IMR-90 (cell line): ENCODE data around the gene NAT10. TPM values are rescaled to one million over a fixed set of nuclear protein-coding genes. Genes with fewer than 3 reads are reported as not detected.

Experiments
- ATAC-seq: fragments of 200-7000 bp; cut with Tn5 transposase; 2 replicates; pipeline ENCODE4 v1.9.1; 2020; ENCODE audit warnings: low read depth, mild to moderate bottlenecking, moderate library complexity
- BruUV-seq: library from RNA; stranded (reverse); fragments of 400-500 nt; replicated peaks from 2 replicates; lab custom pipeline; 2021; lab: Mats Ljungman, UMichigan
- CTCF ChIA-PET: fragments of 300-600 bp; formaldehyde crosslinking; extraction: SDS; loops from one replicate; lab custom pipeline; 2021; ENCODE audit warnings: antibody characterized with exemption; lab: Yijun Ruan, JAX
- POLR2A ChIA-PET: fragments of 300-600 bp; sonication (Branson Sonifier 250); formaldehyde crosslinking; loops from one replicate; lab custom pipeline; 2022; ENCODE audit warnings: antibody characterized with exemption; ENCODE audit not compliant: unreplicated experiment; lab: Charles Lee
- DNase-seq: peaks from one replicate; pipeline ENCODE4 v3.0.0; 2013
- H2AFZ ChIP-seq: replicated peaks from 2 replicates; pipeline ENCODE3; 2013; ENCODE audit warnings: low read length, mild to moderate bottlenecking; ENCODE audit not compliant: poor library complexity
- H2AK5ac ChIP-seq: 2 replicates; pipeline ENCODE4 v1.6.1; 2013; ENCODE audit warnings: low read depth, low read length, inconsistent platforms
- H2AK9ac ChIP-seq: replicated peaks from 2 replicates; pipeline ENCODE3; 2013; ENCODE audit warnings: mild to moderate bottlenecking, low read depth, low read length, moderate library complexity; ENCODE audit not compliant: poor library complexity
- H2BK120ac ChIP-seq: 2 replicates; pipeline ENCODE4 v1.6.1; 2013; ENCODE audit warnings: low read depth, low read length, inconsistent platforms
- H2BK15ac ChIP-seq: 3 replicates; pipeline ENCODE4 v1.6.1; 2013; ENCODE audit warnings: low read depth, low read length, inconsistent platforms
- H2BK20ac ChIP-seq: 2 replicates; pipeline ENCODE4 v1.6.1; 2013; ENCODE audit warnings: low read depth, mild to moderate bottlenecking, inconsistent platforms, low read length, moderate library complexity
- H2BK5ac ChIP-seq: 2 replicates; pipeline ENCODE4 v1.6.1; 2013; ENCODE audit warnings: mild to moderate bottlenecking, low read depth, low read length, inconsistent platforms; ENCODE audit not compliant: poor library complexity, severe bottlenecking
- H3K14ac ChIP-seq: replicated peaks from 2 replicates; pipeline ENCODE4 v1.6.1; 2013; ENCODE audit warnings: low read depth, low read length, inconsistent platforms
- H3K18ac ChIP-seq: 2 replicates; pipeline ENCODE4 v1.6.1; 2013; ENCODE audit warnings: low read depth, low read length, control low read depth
- H3K23ac ChIP-seq: 2 replicates; pipeline ENCODE4 v1.6.1; 2013; ENCODE audit warnings: low read depth, low read length, inconsistent platforms
- H3K27ac ChIP-seq: 2 replicates; pipeline ENCODE4 v1.5.1; 2013; ENCODE audit warnings: mild to moderate bottlenecking, control low read depth, low read length; ENCODE audit not compliant: insufficient read depth
- H3K27me3 ChIP-seq: 2 replicates; pipeline ENCODE4 v1.6.1; 2013; ENCODE audit warnings: low read length; ENCODE audit not compliant: control insufficient read depth, insufficient read depth
- H3K36me3 ChIP-seq: 2 replicates; pipeline ENCODE4 v1.6.1; 2013; ENCODE audit warnings: low read length, mixed read lengths; ENCODE audit not compliant: control insufficient read depth, insufficient read depth
- H3K4ac ChIP-seq: 2 replicates; pipeline ENCODE4 v1.6.1; 2013; ENCODE audit warnings: low read depth, low read length, inconsistent platforms
- H3K4me1 ChIP-seq: 2 replicates; pipeline ENCODE4 v1.6.1; 2013; ENCODE audit warnings: low read length, mixed read lengths; ENCODE audit not compliant: control insufficient read depth, insufficient read depth
- H3K4me2 ChIP-seq: 2 replicates; pipeline ENCODE4 v1.6.1; 2013; ENCODE audit warnings: low read depth, mild to moderate bottlenecking, control low read depth, low read length, moderate library complexity
- H3K4me3 ChIP-seq: 2 replicates; pipeline ENCODE4 v1.5.1; 2013; ENCODE audit warnings: low read depth, mild to moderate bottlenecking, control low read depth, low read length, moderate library complexity; ENCODE audit not compliant: insufficient read depth
- H3K56ac ChIP-seq: 2 replicates; pipeline ENCODE4 v1.6.1; 2013; ENCODE audit warnings: low read length, inconsistent platforms; ENCODE audit not compliant: insufficient read depth; ENCODE audit errors: extremely low read depth
- H3K79me1 ChIP-seq, 2 experiments: 2 replicates each; pipeline ENCODE4 v1.6.1; 2013; ENCODE audit warnings: low read length in 2 of 2, inconsistent platforms in 1 of 2, low read depth in 1 of 2
- H3K9ac ChIP-seq: 2 replicates; pipeline ENCODE4 v1.6.1; 2013; ENCODE audit warnings: low read depth, low read length, control low read depth
- H3K9me1 ChIP-seq: 2 replicates; pipeline ENCODE4 v1.6.1; 2013; ENCODE audit warnings: low read length, inconsistent platforms; ENCODE audit not compliant: insufficient read depth
- H3K9me3 ChIP-seq: 2 replicates; pipeline ENCODE4 v1.6.1; 2013; ENCODE audit warnings: low read length; ENCODE audit not compliant: control insufficient read depth, insufficient read depth
- H4K20me1 ChIP-seq: 2 replicates; pipeline ENCODE4 v1.6.1; 2013; ENCODE audit warnings: low read length, inconsistent platforms; ENCODE audit not compliant: insufficient read depth
- H4K5ac ChIP-seq: 2 replicates; pipeline ENCODE4 v1.6.1; 2013; ENCODE audit warnings: mild to moderate bottlenecking, low read depth, low read length, control low read depth
- H4K8ac ChIP-seq, 2 experiments: 2 replicates each; pipeline ENCODE4 v1.6.1; 2013; ENCODE audit warnings: low read depth in 2 of 2, low read length in 2 of 2, control low read depth in 1 of 2, inconsistent platforms in 1 of 2
- H4K91ac ChIP-seq: 2 replicates; pipeline ENCODE4 v1.6.1; 2013; ENCODE audit warnings: low read depth, low read length, inconsistent platforms; ENCODE audit not compliant: insufficient read depth
- CEBPB ChIP-seq: IDR thresholded peaks from 2 replicates; pipeline ENCODE4 v1.6.1; 2012; ENCODE audit warnings: low read depth, low read length, improper control_type of control experiment
- WGBS, 2 experiments: methylation state at CpG; one replicate each; pipeline versions ENCODE4 v1.1.5 to v1.1.7; 2013; ENCODE audit warnings: missing lambda C conversion rate in 2 of 2; ENCODE audit not compliant: insufficient read length in 1 of 2; ENCODE audit errors: extremely low coverage in 2 of 2; 5-methylcytosine and 5-hydroxymethylcytosine counted together
- dilution Hi-C: fragments of 300-500 bp; cut with HindIII; formaldehyde crosslinking; loops from one replicate; pipeline ENCODE4 v1.14.3; 2018; ENCODE audit warnings: low sequenced_read_pairs; ENCODE audit not compliant: unreplicated experiment
- in situ Hi-C: fragments of 300-500 bp; cut with MboI; formaldehyde crosslinking; loops from 3 replicates; pipeline ENCODE4 v1.14.3; 2019; ENCODE audit warnings: low sequenced_read_pairs, inconsistent platforms, mixed read lengths
- intact Hi-C: fragments of 100-400 bp; cut with micrococcal nuclease; formaldehyde crosslinking; loops from 2 replicates; pipeline ENCODE4 v1.10.0; 2022
- polyA plus RNA-seq, 3 experiments: library from polyadenylated mRNA; depleted of rRNA; stranded (reverse); fragments of >200 nt; gene quantifications; 2 replicates each; pipeline ENCODE4 v1.2.3, GENCODE V29; 2012; ENCODE audit warnings: low replicate concordance in 1 of 3
- total RNA-seq: library from RNA; depleted of rRNA; stranded (reverse); fragments of >200 nt; gene quantifications from 2 replicates; pipeline ENCODE4 v1.2.3, GENCODE V29; 2012
- TF ChIP-seq, protein P1 (sequence below): conservative IDR thresholded peaks from 2 replicates; pipeline ENCODE4 v1.5.1; 2012; ENCODE audit warnings: mild to moderate bottlenecking, low read depth, low read length, improper control_type of control experiment
- TF ChIP-seq, protein P2 (sequence below): fragments of 150-350 bp; IDR thresholded peaks from 2 replicates; pipeline ENCODE4 v1.6.1; 2017; ENCODE audit warnings: mild to moderate bottlenecking, antibody characterized with exemption, low read length, low read depth

NAT10 gene
- total and polyA plus RNA-seq, 2 of the 4 experiments (the other 2 are of a cell fraction), result 28.1 to 34.8 TPM

DNA sequence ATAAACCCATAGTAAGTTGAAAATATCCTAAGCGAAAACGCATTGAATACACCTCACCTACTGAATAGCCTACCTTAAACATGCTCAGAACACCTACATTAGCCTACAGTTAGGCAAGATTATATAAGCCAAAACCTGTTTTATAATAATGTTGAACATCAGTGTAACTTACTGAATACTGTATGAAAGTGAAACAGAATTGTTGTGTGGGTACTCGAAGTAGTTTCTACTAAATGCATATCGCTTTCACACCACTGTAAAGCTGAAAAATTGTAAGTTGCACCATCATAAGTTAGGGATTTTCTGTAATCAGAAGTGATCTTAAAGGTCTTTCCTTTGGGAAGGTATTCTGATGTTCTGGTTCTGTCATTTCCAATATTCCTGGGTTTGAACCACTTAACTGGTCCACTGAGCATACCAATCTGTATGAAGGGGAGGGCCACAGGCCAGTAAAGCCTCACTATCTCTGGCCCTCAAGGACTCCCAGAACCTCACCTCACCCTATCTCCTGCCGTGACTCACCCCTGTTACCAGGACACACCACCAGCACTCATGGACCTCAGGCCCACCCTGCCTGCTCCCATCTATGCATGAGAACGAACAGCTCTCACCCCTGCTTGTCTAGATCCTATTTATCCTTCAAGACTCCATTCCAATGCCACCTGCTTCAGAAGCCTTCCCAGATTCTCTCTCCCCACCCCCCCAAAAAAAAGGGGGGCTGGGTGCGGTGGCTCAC lies 70.0 kb downstream of the NAT10 start (continued):
- no peak for TF ChIP-seq CEBPB

DNA sequence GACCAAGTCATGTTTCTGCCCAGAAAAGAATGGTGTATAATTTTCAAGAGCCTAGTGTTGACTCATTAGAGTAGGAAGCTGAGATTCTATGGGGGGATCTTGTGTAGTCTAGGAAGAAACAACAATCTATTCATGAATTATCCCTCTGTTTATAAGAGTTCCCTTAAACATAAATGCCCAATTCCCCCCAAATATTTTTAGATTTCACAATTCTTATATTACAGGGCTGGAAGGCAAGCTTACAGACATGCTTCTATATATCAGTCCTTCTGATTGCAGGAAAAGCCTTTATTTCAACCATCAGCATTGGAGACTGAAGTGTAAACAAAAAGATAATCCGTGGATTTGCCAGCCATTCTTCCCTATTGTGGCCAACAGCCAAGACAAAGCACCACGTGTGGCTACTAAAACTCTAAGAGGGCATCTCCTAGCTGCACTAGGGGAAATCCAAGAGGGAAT lies 71.4 kb downstream of the NAT10 start:
- Histone ChIP-seq H2BK5ac (no peak overlapping the region), H3K9me1 (peaks cover 3% of the 10 kb centered on the region; the same call in 1 of the 2 replicates), H3K4ac (no peak overlapping the region), H3K4me2 (no peak overlapping the region), H2AK9ac (no peak overlapping the region), H4K91ac (no peak overlapping the region), H3K79me1 (no peaks in the 10 kb centered on the region), H3K27ac (no peak overlapping the region), H2AFZ (no peak overlapping the region), H3K36me3 (no peaks in the 10 kb centered on the region), H3K18ac (no peak overlapping the region), H2AK5ac (no peak overlapping the region), H3K4me1 (peaks cover 8% of the 10 kb centered on the region; the same call in 1 of the 2 replicates), H3K4me3 (no peak overlapping the region), H4K20me1 (no peaks in the 10 kb centered on the region; the same call in 1 of the 2 replicates), H2BK20ac (no peak overlapping the region), H3K9me3 (no peaks in the 10 kb centered on the region), H4K5ac (no peak overlapping the region), H3K23ac (no peak overlapping the region), H3K56ac (no peak overlapping the region), H3K14ac (no peak overlapping the region), H3K27me3 (peaks cover 7% of the 10 kb centered on the region), H2BK120ac (no peak overlapping the region), H3K9ac (no peak overlapping the region), H2BK15ac (no peak overlapping the region), H4K8ac (no peak overlapping the region)
- CTCF ChIA-PET, result interaction anchor here (1.5 to 1.6 kb wide), 2 partner anchors 11 to 181 kb away, joined by 6 read pairs; partner anchors contain the start of gene ABTB2
- WGBS, 2 experiments, result no CpG with 5 or more reads among the region's 2 CpGs
- ATAC-seq, result peak; percentile 59
- dilution Hi-C loops (loop anchor here (25.0 kb wide), 1 partner anchor 161 kb away; no protein-coding TSS in a partner anchor), intact Hi-C loops (no loop called here), in situ Hi-C loops (loop anchor here (5.0 to 10.0 kb wide), 2 partner anchors 181 to 318 kb away; partner anchors contain the start of gene ABTB2)
- TF ChIP-seq CEBPB, result peak; percentile 30; the same call in 1 of the 2 replicates
- TF ChIP-seq, protein P1, sequence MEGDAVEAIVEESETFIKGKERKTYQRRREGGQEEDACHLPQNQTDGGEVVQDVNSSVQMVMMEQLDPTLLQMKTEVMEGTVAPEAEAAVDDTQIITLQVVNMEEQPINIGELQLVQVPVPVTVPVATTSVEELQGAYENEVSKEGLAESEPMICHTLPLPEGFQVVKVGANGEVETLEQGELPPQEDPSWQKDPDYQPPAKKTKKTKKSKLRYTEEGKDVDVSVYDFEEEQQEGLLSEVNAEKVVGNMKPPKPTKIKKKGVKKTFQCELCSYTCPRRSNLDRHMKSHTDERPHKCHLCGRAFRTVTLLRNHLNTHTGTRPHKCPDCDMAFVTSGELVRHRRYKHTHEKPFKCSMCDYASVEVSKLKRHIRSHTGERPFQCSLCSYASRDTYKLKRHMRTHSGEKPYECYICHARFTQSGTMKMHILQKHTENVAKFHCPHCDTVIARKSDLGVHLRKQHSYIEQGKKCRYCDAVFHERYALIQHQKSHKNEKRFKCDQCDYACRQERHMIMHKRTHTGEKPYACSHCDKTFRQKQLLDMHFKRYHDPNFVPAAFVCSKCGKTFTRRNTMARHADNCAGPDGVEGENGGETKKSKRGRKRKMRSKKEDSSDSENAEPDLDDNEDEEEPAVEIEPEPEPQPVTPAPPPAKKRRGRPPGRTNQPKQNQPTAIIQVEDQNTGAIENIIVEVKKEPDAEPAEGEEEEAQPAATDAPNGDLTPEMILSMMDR, result no peak
- TF ChIP-seq, protein P2, sequence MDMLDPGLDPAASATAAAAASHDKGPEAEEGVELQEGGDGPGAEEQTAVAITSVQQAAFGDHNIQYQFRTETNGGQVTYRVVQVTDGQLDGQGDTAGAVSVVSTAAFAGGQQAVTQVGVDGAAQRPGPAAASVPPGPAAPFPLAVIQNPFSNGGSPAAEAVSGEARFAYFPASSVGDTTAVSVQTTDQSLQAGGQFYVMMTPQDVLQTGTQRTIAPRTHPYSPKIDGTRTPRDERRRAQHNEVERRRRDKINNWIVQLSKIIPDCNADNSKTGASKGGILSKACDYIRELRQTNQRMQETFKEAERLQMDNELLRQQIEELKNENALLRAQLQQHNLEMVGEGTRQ, result peak; percentile 51; the same call in 1 of the 2 replicates
- no TSS peak for BruUV-seq
- peak; percentile 52 for DNase-seq
- POLR2A ChIA-PET, result no interaction called here
